HCT116 (cell line): ENCODE measurements around the gene TTC12. TPM values are rescaled to one million over a fixed set of nuclear protein-coding genes. Genes with fewer than 3 reads are reported as not detected.

ENCODE experiments used
- ATAC-seq: fragments of 200-7000 bp; cut with Tn5 transposase; 2 replicates; pipeline ENCODE4 v1.9.1; 2020; ENCODE audit warnings: mild to moderate bottlenecking, moderate library complexity
- Bru-seq: library from RNA; stranded (reverse); fragments of 400-500 nt; gene quantifications from one replicate; lab custom pipeline; 2021; lab: Mats Ljungman, UMichigan
- BruChase-seq, 2 experiments: library from RNA; stranded (reverse); fragments of 400-500 nt; gene quantifications; one replicate each; lab custom pipeline; 2021; lab: Mats Ljungman, UMichigan
- BruUV-seq: library from RNA; stranded (reverse); fragments of 400-500 nt; replicated peaks from 2 replicates; lab custom pipeline; 2021; lab: Mats Ljungman, UMichigan
- CTCF ChIA-PET: fragments of 300-600 bp; sonication (Branson Sonifier 250); formaldehyde crosslinking; loops from one replicate; lab custom pipeline; 2021; ENCODE audit warnings: antibody characterized with exemption; lab: Charles Lee
- POLR2A ChIA-PET: fragments of 300-600, 350-600 bp; sonication (Branson Sonifier 250); formaldehyde crosslinking; loops from one replicate; lab custom pipeline; 2021; ENCODE audit warnings: antibody characterized with exemption; lab: Charles Lee
- RAD21 ChIA-PET, 2 experiments: fragments of 300-600 bp; sonication (Branson Sonifier 250); formaldehyde crosslinking; loops; one replicate each; lab custom pipeline; 2023; ENCODE audit warnings: low total read pairs in 2 of 2; ENCODE audit not compliant: uncharacterized antibody in 2 of 2, unreplicated experiment in 2 of 2, low non-redundant PET in 1 of 2; lab: Charles Lee
- DNase-seq: peaks from one replicate; pipeline ENCODE4 v3.0.0-alpha.2; 2010; ENCODE audit warnings: low read depth, low spot score
- H2AFZ ChIP-seq: fragments of 200-600 bp; shearing (Covaris generic), sonication (generic); 2 replicates; pipeline ENCODE4 v1.6.1; 2017; ENCODE audit warnings: low read depth, mixed run types, mixed read lengths, antibody characterized with exemption, low read length; ENCODE audit not compliant: poor library complexity, severe bottlenecking
- H3K27ac ChIP-seq: 2 replicates; pipeline ENCODE4 v1.5.1; 2012; ENCODE audit warnings: low read depth, low read length
- H3K27me3 ChIP-seq: fragments of 200-600 bp; sonication (generic); 2 replicates; pipeline ENCODE4 v1.6.1; 2016; ENCODE audit warnings: mixed run types, low read length, mixed read lengths; ENCODE audit not compliant: insufficient read depth
- H3K36me3 ChIP-seq, 2 experiments: fragments of 200-500 bp in 1 of 2; fragments of 200-600 bp in 1 of 2; sonication (Bioruptor generic) in 1 of 2; sonication (generic) in 1 of 2; 2 replicates each; pipeline versions ENCODE4 v1.5.1 to v1.6.1; 2014 to 2016; ENCODE audit warnings: low read length in 2 of 2, inconsistent platforms in 1 of 2, mixed read lengths in 1 of 2, mixed run types in 1 of 2; ENCODE audit not compliant: insufficient read depth in 2 of 2, control insufficient read depth in 1 of 2
- H3K4me1 ChIP-seq, 2 experiments: fragments of 200-600 bp in 1 of 2; sonication (generic) in 1 of 2; 2 replicates each; pipeline versions ENCODE4 v1.5.1 to v1.6.1; 2012 to 2017; ENCODE audit warnings: low read length in 2 of 2, inconsistent platforms in 1 of 2, mild to moderate bottlenecking in 1 of 2, mixed read lengths in 1 of 2, mixed run types in 1 of 2, moderate library complexity in 1 of 2; ENCODE audit not compliant: insufficient read depth in 2 of 2, control insufficient read depth in 1 of 2
- H3K4me2 ChIP-seq: fragments of 200-600 bp; sonication (generic); 2 replicates; pipeline ENCODE4 v1.6.1; 2017; ENCODE audit warnings: mixed run types, low read length, mixed read lengths
- H3K4me3 ChIP-seq, 2 experiments: fragments of 200-600 bp in 1 of 2; sonication (generic) in 1 of 2; replicated peaks in 1 of 2; 2 replicates each; pipeline ENCODE4 v1.5.1; 2011 to 2016; ENCODE audit warnings: low read length in 2 of 2, control low read depth in 1 of 2, low read depth in 1 of 2, mild to moderate bottlenecking in 1 of 2, mixed read lengths in 1 of 2, mixed run types in 1 of 2
- H3K79me2 ChIP-seq: fragments of 200-600 bp; sonication (generic); 2 replicates; pipeline ENCODE4 v1.6.1; 2017; ENCODE audit warnings: mild to moderate bottlenecking, mixed run types, low read length, moderate library complexity, mixed read lengths; ENCODE audit not compliant: insufficient read depth
- H3K9ac ChIP-seq: fragments of 200-600 bp; sonication (generic); 2 replicates; pipeline ENCODE4 v1.6.1; 2016; ENCODE audit warnings: low read length, mixed read lengths
- H3K9me2 ChIP-seq: fragments of 200-600 bp; sonication (generic), shearing (Covaris generic); 2 replicates; pipeline ENCODE4 v1.6.1; 2017; ENCODE audit warnings: mixed run types, mild to moderate bottlenecking, moderate library complexity; ENCODE audit not compliant: insufficient read depth
- H3K9me3 ChIP-seq, 2 experiments: fragments of 200-500 bp in 1 of 2; fragments of 200-600 bp in 1 of 2; sonication (Bioruptor generic) in 1 of 2; sonication (generic) in 1 of 2; 2 replicates each; pipeline ENCODE4 v1.6.1; 2014 to 2017; ENCODE audit warnings: low read length in 2 of 2, mixed read lengths in 2 of 2, inconsistent platforms in 1 of 2, low read depth in 1 of 2, mild to moderate bottlenecking in 1 of 2, mixed run types in 1 of 2, moderate library complexity in 1 of 2; ENCODE audit not compliant: control insufficient read depth in 1 of 2, insufficient read depth in 1 of 2
- H4K20me1 ChIP-seq: fragments of 200-600 bp; sonication (generic), shearing (Covaris generic); 2 replicates; pipeline ENCODE4 v1.6.1; 2017; ENCODE audit warnings: mixed run types, mild to moderate bottlenecking, moderate library complexity; ENCODE audit not compliant: insufficient read depth
- ATF3 ChIP-seq: IDR thresholded peaks from 2 replicates; pipeline ENCODE4 v1.6.1; 2012
- CEBPB ChIP-seq: IDR thresholded peaks from 2 replicates; pipeline ENCODE4 v1.6.1; 2012; ENCODE audit warnings: low read depth
- CTCF ChIP-seq, 3 experiments: fragments of 200-600 bp in 1 of 3; sonication (generic) in 1 of 3; IDR thresholded peaks in 2 of 3; conservative IDR thresholded peaks in 1 of 3; 2 replicates each; pipeline ENCODE4 v1.5.1; 2012 to 2017; ENCODE audit warnings: low read depth in 2 of 3, low read length in 2 of 3, antibody characterized with exemption in 1 of 3, borderline replicate concordance in 1 of 3, control low read depth in 1 of 3, mild to moderate bottlenecking in 1 of 3, mixed read lengths in 1 of 3, mixed run types in 1 of 3, moderate library complexity in 1 of 3; ENCODE audit not compliant: insufficient read depth in 1 of 3
- EGR1 ChIP-seq: IDR thresholded peaks from 2 replicates; pipeline ENCODE4 v1.6.1; 2012; ENCODE audit warnings: low read depth
- ELF1 ChIP-seq: IDR thresholded peaks from 2 replicates; pipeline ENCODE4 v1.6.1; 2012; ENCODE audit warnings: low read depth, borderline replicate concordance
- EZH2 ChIP-seq: fragments of 200-600 bp; sonication (generic); IDR thresholded peaks from 2 replicates; pipeline ENCODE4 v1.6.1; 2017; ENCODE audit warnings: antibody characterized with exemption, mixed run types
- FOSL1 ChIP-seq: IDR thresholded peaks from 2 replicates; pipeline ENCODE4 v1.6.1; 2012; ENCODE audit warnings: low read depth
- MAX ChIP-seq: IDR thresholded peaks from 2 replicates; pipeline ENCODE4 v1.6.1; 2012
- POLR2A ChIP-seq: IDR thresholded peaks from 2 replicates; pipeline ENCODE4 v1.7.0; 2011; ENCODE audit warnings: borderline replicate concordance; ENCODE audit not compliant: insufficient read depth, insufficient read length; ENCODE audit errors: extremely low read depth
- POLR2AphosphoS5 ChIP-seq: IDR thresholded peaks from 2 replicates; pipeline ENCODE4 v1.6.1; 2011; ENCODE audit warnings: mild to moderate bottlenecking, low read depth, low read length, moderate library complexity
- REST ChIP-seq: IDR thresholded peaks from 2 replicates; pipeline ENCODE4 v1.6.1; 2012; ENCODE audit warnings: low read depth
- SIN3A ChIP-seq: IDR thresholded peaks from 2 replicates; pipeline ENCODE4 v1.6.1; 2012; ENCODE audit warnings: low read depth
- SP1 ChIP-seq: IDR thresholded peaks from 2 replicates; pipeline ENCODE4 v1.6.1; 2012; ENCODE audit warnings: low read depth
- SRF ChIP-seq: IDR thresholded peaks from 2 replicates; pipeline ENCODE4 v1.6.1; 2012; ENCODE audit warnings: low read depth
- TCF7L2 ChIP-seq: IDR thresholded peaks from 2 replicates; pipeline ENCODE4 v1.7.0; 2011; ENCODE audit warnings: borderline replicate concordance, inconsistent platforms; ENCODE audit not compliant: insufficient read depth, insufficient read length; ENCODE audit errors: extremely low read depth
- ZBTB33 ChIP-seq: IDR thresholded peaks from 2 replicates; pipeline ENCODE4 v1.6.1; 2011; ENCODE audit warnings: mild to moderate bottlenecking, low read length, moderate library complexity; ENCODE audit not compliant: insufficient replicate concordance; ENCODE audit errors: extremely low read depth
- intact Hi-C: fragments of 100-400 bp; cut with micrococcal nuclease; formaldehyde crosslinking; loops from 2 replicates; pipeline ENCODE4 v1.10.0; 2022
- long read RNA-seq: library from polyadenylated mRNA; unstranded; transcript quantifications from one replicate; pipeline ENCODE4 v2.0.0, GENCODE V29; 2021; ENCODE audit not compliant: unreplicated experiment
- polyA plus RNA-seq: library from polyadenylated mRNA; unstranded; fragments of >200 nt; gene quantifications from 2 replicates; pipeline ENCODE4 v1.2.1, GENCODE V29; 2012; ENCODE audit warnings: missing spikeins
- total RNA-seq: library from RNA; stranded (reverse); gene quantifications from one replicate; pipeline ENCODE4 v1.2.1, GENCODE V29; 2021; ENCODE audit not compliant: unreplicated experiment

The TTC12 gene
- 12.6 TPM for total RNA-seq
- 7.3 and 8.6 TPM in 2 replicates for polyA plus RNA-seq
- percentile 66 among the genes with signal in this experiment for Bru-seq, nascent RNA
- percentile 47 among the genes with signal in this experiment for BruChase-seq, experiment 1, labeled RNA remaining after a 6-hour chase
- BruChase-seq, experiment 2, labeled RNA remaining after a 2-hour chase, result percentile 63 among the genes with signal in this experiment
- long read RNA-seq, transcript TTC12-219 (22 exons, 2,315 nt), result major isoform, 5 of 16 reads
- long read RNA-seq, partial matches to known transcripts, result 5 of 16 reads
- long read RNA-seq, other reads (novel, unspliced or antisense), result 6 of 16 reads

GRCh38 chr11:113314389-113315301 lies at the start of gene TTC12:
TTC12 (plus strand) TSS chr11:113314583; CDS start chr11:113316258, 1,675 bp downstream.
- peak within 1 kb of the TSS; percentile 77 to 82 for H3K4me3 ChIP-seq
- ChIA-PET CTCF (interaction anchor here (0.6 to 2.3 kb wide), 6 partner anchors 8 to 416 kb away, joined by 3 to 7 read pairs (median 4); no protein-coding TSS in a partner anchor), POLR2A (no interaction called here), RAD21 (no interaction called here)
- peak; percentile 97 for ATAC-seq
- no peaks in the 10 kb centered on the region for H3K9me3 ChIP-seq
- intact Hi-C loops, result loop anchor here (10.0 kb wide), 1 partner anchor 560 kb away; the partner anchor contains the start of gene USP28
- H3K27ac ChIP-seq, result peak within 1 kb of the TSS; percentile 67
- no peaks in the 10 kb centered on the region for H3K9me2 ChIP-seq
- BruUV-seq, result no TSS peak
- peak within 1 kb of the TSS; percentile 78 for H3K9ac ChIP-seq
- H3K79me2 ChIP-seq, result no peaks in the 10 kb centered on the region
- peak within 1 kb of the TSS; percentile 75 for H2AFZ ChIP-seq
- peak; percentile 73 for DNase-seq
- no peaks in the 10 kb centered on the region for H3K36me3 ChIP-seq
- no peaks in the 10 kb centered on the region for H3K27me3 ChIP-seq
- peaks cover 8 to 15% of the 10 kb centered on the region in 2 experiments; a peak in 3 of 4 replicates for H3K4me1 ChIP-seq
- peak within 1 kb of the TSS; percentile 89 for H3K4me2 ChIP-seq
- no peaks in the 10 kb centered on the region for H4K20me1 ChIP-seq
- TF ChIP-seq ATF3 (no peak), SIN3A (peak; percentile 61), CEBPB (no peak), MAX (peak; percentile 87), ZBTB33 (no peak), CTCF (IDR thresholded peaks at IDR 0.05 in 2 of 3, conservative IDR thresholded peaks at IDR 0.05 in 1 of 3; ENCODE audit: borderline replicate concordance in 1 of 3, insufficient read depth in 1 of 3, low read depth in 2 of 3, low read length in 2 of 3) (no peak), TCF7L2 (peak; percentile 43), POLR2AphosphoS5 (peak; percentile 87), SP1 (peak; percentile 48), REST (no peak), SRF (no peak), FOSL1 (no peak), EGR1 (no peak), EZH2 (no peak), POLR2A (peak; percentile 60), ELF1 (no peak)
